ENCODE measurements around the gene MAGEB17.
"Not testable (repeated sequence)": the region's sequence is repeated elsewhere in the genome, so short reads cannot be mapped to it uniquely, and the experiment has no call there.

- not testable (repeated sequence) for TF ChIP-seq POLR2A, CTCF, POLR2AphosphoS5 (IDR thresholded peaks at IDR 0.05)
Measured at GRCh38 chrX:16161173-16161572, 6.1 kb upstream of the MAGEB17 start.

Measured in breast epithelium (tissue), 3 donors.